B cell (primary cell): ENCODE measurements around the gene NAPEPLD. TPM values are rescaled to one million over a fixed set of nuclear protein-coding genes. Genes with fewer than 3 reads are reported as not detected.

Experiments used
- ATAC-seq: fragments of 200-7000 bp; cut with Tn5 transposase; one replicate; pipeline ENCODE4 v1.10.0; 2021; ENCODE audit warnings: low read depth, mild to moderate bottlenecking, moderate number of reproducible peaks, moderate library complexity
- CTCF ChIA-PET: fragments of 350-600 bp; sonication (Branson Sonifier 250); formaldehyde crosslinking; loops from one replicate; lab custom pipeline; 2021; ENCODE audit warnings: antibody characterized with exemption, inconsistent platforms; lab: Charles Lee
- POLR2A ChIA-PET: fragments of 350-600 bp; sonication (Branson Sonifier 250); formaldehyde crosslinking; loops from one replicate; lab custom pipeline; 2021; ENCODE audit warnings: antibody characterized with exemption; lab: Charles Lee
- DNase-seq: peaks from one replicate; pipeline ENCODE4 v3.0.0; 2013
- H2AFZ ChIP-seq: 2 replicates; pipeline ENCODE4 v1.6.1; 2012; ENCODE audit warnings: mild to moderate bottlenecking, low read depth, low read length; ENCODE audit not compliant: insufficient read depth, poor library complexity, severe bottlenecking
- H3K27ac ChIP-seq, 2 donors: 1 replicate in 1 of 2; 2 replicates in 1 of 2; pipeline ENCODE4 v1.5.1; 2012 to 2013; ENCODE audit warnings: low read length in 2 of 2, mild to moderate bottlenecking in 2 of 2, moderate library complexity in 1 of 2
- H3K27me3 ChIP-seq, 4 experiments: fragments of 200-600 bp in 1 of 4; sonication (generic) in 1 of 4; replicated peaks in 1 of 4; 1 replicate in 2 of 4; 2 replicates in 2 of 4; pipeline versions ENCODE4 v1.6.1 to v1.7.0; 2013 to 2016; ENCODE audit warnings: low read length in 3 of 4, mild to moderate bottlenecking in 2 of 4, mixed read lengths in 1 of 4, moderate library complexity in 1 of 4; ENCODE audit not compliant: insufficient read depth in 4 of 4, control insufficient read depth in 3 of 4; ENCODE audit errors: control extremely low read depth in 1 of 4
- H3K36me3 ChIP-seq, 2 experiments: replicated peaks in 1 of 2; 1 replicate in 1 of 2; 2 replicates in 1 of 2; pipeline versions ENCODE4 v1.6.1 to v1.7.1; 2013; ENCODE audit warnings: low read length in 1 of 2; ENCODE audit not compliant: insufficient read depth in 2 of 2, control insufficient read depth in 1 of 2; ENCODE audit errors: control extremely low read depth in 1 of 2, extremely low read depth in 1 of 2
- H3K4me1 ChIP-seq, 2 donors: fragments of 200-600 bp in 1 of 2; sonication (generic) in 1 of 2; 1 replicate in 1 of 2; 2 replicates in 1 of 2; pipeline versions ENCODE4 v1.5.1 to v1.6.1; 2013 to 2017; ENCODE audit warnings: low read length in 2 of 2; ENCODE audit not compliant: control insufficient read depth in 2 of 2, insufficient read depth in 2 of 2
- H3K4me2 ChIP-seq: replicated peaks from 2 replicates; pipeline ENCODE3; 2012; ENCODE audit warnings: mild to moderate bottlenecking, low read depth, low read length; ENCODE audit not compliant: poor library complexity, severe bottlenecking
- H3K4me3 ChIP-seq, 5 experiments: fragments of 200-600 bp in 1 of 5; sonication (generic) in 1 of 5; 1 replicate in 3 of 5; 2 replicates in 2 of 5; pipeline versions ENCODE4 v1.5.1 to v1.7.0; 2011 to 2016; ENCODE audit warnings: low read length in 4 of 5, mild to moderate bottlenecking in 4 of 5, low read depth in 2 of 5, control low read depth in 1 of 5, moderate library complexity in 1 of 5; ENCODE audit not compliant: insufficient read depth in 1 of 5; ENCODE audit errors: control extremely low read depth in 1 of 5, extremely low read depth in 1 of 5
- H3K79me2 ChIP-seq: fragments of 200-600 bp; sonication (generic); one replicate; pipeline ENCODE4 v1.6.0; 2016; ENCODE audit warnings: low read length; ENCODE audit not compliant: control insufficient read depth, insufficient read depth
- H3K9ac ChIP-seq: fragments of 200-600 bp; sonication (generic); 2 replicates; pipeline ENCODE4 v1.6.1; 2017; ENCODE audit warnings: mild to moderate bottlenecking, low read length, moderate library complexity
- H3K9me3 ChIP-seq, 3 donors: one replicate each; pipeline versions ENCODE4 v1.6.1 to v1.7.1; 2013; ENCODE audit warnings: low read length in 2 of 3; ENCODE audit not compliant: control insufficient read depth in 2 of 3, insufficient read depth in 1 of 3; ENCODE audit errors: control extremely low read depth in 1 of 3
- H4K20me1 ChIP-seq: 2 replicates; pipeline ENCODE4 v1.6.0; 2012; ENCODE audit warnings: mild to moderate bottlenecking, low read length; ENCODE audit not compliant: insufficient read depth, control insufficient read depth, poor library complexity, severe bottlenecking
- H3K27ac Mint-ChIP-seq: one replicate; pipeline ENCODE4 v1.8.0; 2021; ENCODE audit warnings: mixed read lengths
- H3K27me3 Mint-ChIP-seq: one replicate; pipeline ENCODE4 v1.8.0; 2021; ENCODE audit warnings: mixed read lengths
- H3K4me1 Mint-ChIP-seq: one replicate; pipeline ENCODE4 v1.8.0; 2021; ENCODE audit warnings: mixed read lengths
- H3K4me3 Mint-ChIP-seq: one replicate; pipeline ENCODE4 v1.8.0; 2021; ENCODE audit warnings: mixed read lengths
- H3K9me3 Mint-ChIP-seq: one replicate; pipeline ENCODE4 v1.8.0; 2022; ENCODE audit warnings: mixed read lengths; ENCODE audit not compliant: insufficient read depth
- EZH2 ChIP-seq: IDR thresholded peaks from 2 replicates; pipeline ENCODE4 v1.6.1; 2012; ENCODE audit warnings: borderline replicate concordance, low read depth, mild to moderate bottlenecking, moderate library complexity, low read length; ENCODE audit not compliant: insufficient read depth, poor library complexity, severe bottlenecking
- WGBS: methylation state at CpG from one replicate; pipeline ENCODE4 v1.1.5; 2013; ENCODE audit warnings: missing lambda C conversion rate; ENCODE audit not compliant: insufficient coverage; 5-methylcytosine and 5-hydroxymethylcytosine counted together
- intact Hi-C: fragments of 100-400 bp; cut with micrococcal nuclease; formaldehyde crosslinking; loops from one replicate; pipeline ENCODE4 v1.10.0; 2022
- polyA plus RNA-seq: library from polyadenylated mRNA; depleted of rRNA; stranded (reverse); fragments of >200 nt; gene quantifications from 2 replicates; pipeline ENCODE4 v1.2.3, GENCODE V29; 2012
- total RNA-seq, 2 donors: library from RNA; stranded (reverse); fragments of 120-200 nt in 1 of 2; gene quantifications; 1 replicate in 1 of 2; 2 replicates in 1 of 2; pipeline versions ENCODE4 v1.2.3 to v1.2.4, GENCODE V29; 2013 to 2022
- TF ChIP-seq, protein P1 (sequence below): fragments of 200-600 bp; IDR thresholded peaks from one replicate; pipeline ENCODE4 v1.8.0; 2022; ENCODE audit warnings: antibody characterized with exemption, mild to moderate bottlenecking

Gene NAPEPLD
- total and polyA plus RNA-seq, 2 donors (not counting 1 experiment from before 2014, with no cell fraction given) = 3.8 to 20.7 TPM

DNA sequence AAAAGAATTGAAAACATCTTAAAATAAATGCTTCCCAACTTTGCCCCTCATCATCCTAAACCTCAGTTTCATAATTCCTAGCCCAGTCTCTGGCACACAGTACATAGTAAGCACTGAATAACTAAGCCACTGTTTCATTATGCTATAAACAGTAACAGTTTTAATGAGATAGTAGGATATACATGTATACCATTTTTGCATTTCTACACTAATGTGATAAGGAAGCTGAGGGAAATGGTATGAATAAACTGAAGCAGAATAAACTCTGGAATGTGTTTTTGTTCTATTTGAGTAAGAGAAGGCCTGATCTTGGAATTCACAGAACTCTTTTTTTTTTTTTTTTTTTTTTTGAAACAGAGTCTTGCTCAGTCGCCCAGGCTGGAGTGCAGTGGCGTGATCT lies 8.8 kb downstream of the NAPEPLD start:
- TF ChIP-seq EZH2 = no peak
- Histone ChIP-seq H3K4me1 (no peaks in the 10 kb centered on the region), H3K27ac (no peak overlapping the region), H3K9ac (no peak overlapping the region), H3K36me3 (no peaks in the 10 kb centered on the region), H4K20me1 (no peaks in the 10 kb centered on the region), H3K4me2 (no peak overlapping the region), H3K79me2 (peaks cover 18% of the 10 kb centered on the region), H3K9me3 (no peaks in the 10 kb centered on the region), H3K27me3 (no peaks in the 10 kb centered on the region), H2AFZ (no peak overlapping the region), H3K4me3 (no peak overlapping the region)
- 100% methylated on average over 2 of the region's 2 CpGs for WGBS
- no peaks in the 10 kb centered on the region for H3K27me3 Mint-ChIP-seq
- CTCF ChIA-PET = interaction anchor here (0.5 kb wide), 1 partner anchor 78 kb away, joined by 3 read pairs; no protein-coding TSS in a partner anchor
- peaks cover 2% of the 10 kb centered on the region for H3K4me1 Mint-ChIP-seq
- ATAC-seq = no peak
- POLR2A ChIA-PET = no interaction called here
- H3K27ac Mint-ChIP-seq = no peak overlapping the region
- H3K4me3 Mint-ChIP-seq = no peak overlapping the region
- no peaks in the 10 kb centered on the region for H3K9me3 Mint-ChIP-seq
- intact Hi-C loops = no loop called here
- DNase-seq = no peak

- Histone ChIP-seq H3K9ac (no peak overlapping the region), H3K27me3 (no peaks in the 10 kb centered on the region), H3K4me3 (no peak overlapping the region), H4K20me1 (no peaks in the 10 kb centered on the region), H2AFZ (no peak overlapping the region), H3K36me3 (no peaks in the 10 kb centered on the region), H3K4me1 (no peaks in the 10 kb centered on the region), H3K79me2 (peaks cover 22% of the 10 kb centered on the region), H3K27ac (no peak overlapping the region), H3K4me2 (no peak overlapping the region), H3K9me3 (no peaks in the 10 kb centered on the region)
- DNase-seq = no peak
- Mint-ChIP-seq H3K4me3 (no peak overlapping the region), H3K4me1 (peaks cover 20% of the 10 kb centered on the region), H3K27me3 (no peaks in the 10 kb centered on the region), H3K9me3 (no peaks in the 10 kb centered on the region), H3K27ac (no peak overlapping the region)
- WGBS = no CpG with 5 or more reads among the region's 3 CpGs
- intact Hi-C loops = no loop called here
- no peak for ATAC-seq
- POLR2A ChIA-PET = no interaction called here
- CTCF ChIA-PET = no interaction called here
- TF ChIP-seq, protein P1, sequence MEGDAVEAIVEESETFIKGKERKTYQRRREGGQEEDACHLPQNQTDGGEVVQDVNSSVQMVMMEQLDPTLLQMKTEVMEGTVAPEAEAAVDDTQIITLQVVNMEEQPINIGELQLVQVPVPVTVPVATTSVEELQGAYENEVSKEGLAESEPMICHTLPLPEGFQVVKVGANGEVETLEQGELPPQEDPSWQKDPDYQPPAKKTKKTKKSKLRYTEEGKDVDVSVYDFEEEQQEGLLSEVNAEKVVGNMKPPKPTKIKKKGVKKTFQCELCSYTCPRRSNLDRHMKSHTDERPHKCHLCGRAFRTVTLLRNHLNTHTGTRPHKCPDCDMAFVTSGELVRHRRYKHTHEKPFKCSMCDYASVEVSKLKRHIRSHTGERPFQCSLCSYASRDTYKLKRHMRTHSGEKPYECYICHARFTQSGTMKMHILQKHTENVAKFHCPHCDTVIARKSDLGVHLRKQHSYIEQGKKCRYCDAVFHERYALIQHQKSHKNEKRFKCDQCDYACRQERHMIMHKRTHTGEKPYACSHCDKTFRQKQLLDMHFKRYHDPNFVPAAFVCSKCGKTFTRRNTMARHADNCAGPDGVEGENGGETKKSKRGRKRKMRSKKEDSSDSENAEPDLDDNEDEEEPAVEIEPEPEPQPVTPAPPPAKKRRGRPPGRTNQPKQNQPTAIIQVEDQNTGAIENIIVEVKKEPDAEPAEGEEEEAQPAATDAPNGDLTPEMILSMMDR = no peak
- TF ChIP-seq EZH2 = no peak
Observed at GRCh38 chr7:103134836-103135554, 13.9 kb downstream of the NAPEPLD start.
